CD4-positive, alpha-beta T cell treated with Interleukin-21 for 1 hour (primary cell): ENCODE measurements around the gene CPSF4L.
"Not testable (repeated sequence)": the region's sequence is repeated elsewhere in the genome, so short reads cannot be mapped to it uniquely, and the experiment has no call there.

Source experiments
- DNase-seq: peaks from one replicate; pipeline ENCODE4 v3.0.0-alpha.2; 2020

Gene CPSF4L, protein sequence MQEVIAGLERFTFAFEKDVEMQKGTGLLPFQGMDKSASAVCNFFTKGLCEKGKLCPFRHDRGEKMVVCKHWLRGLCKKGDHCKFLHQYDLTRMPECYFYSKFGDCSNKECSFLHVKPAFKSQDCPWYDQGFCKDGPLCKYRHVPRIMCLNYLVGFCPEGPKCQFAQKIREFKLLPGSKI

DNA sequence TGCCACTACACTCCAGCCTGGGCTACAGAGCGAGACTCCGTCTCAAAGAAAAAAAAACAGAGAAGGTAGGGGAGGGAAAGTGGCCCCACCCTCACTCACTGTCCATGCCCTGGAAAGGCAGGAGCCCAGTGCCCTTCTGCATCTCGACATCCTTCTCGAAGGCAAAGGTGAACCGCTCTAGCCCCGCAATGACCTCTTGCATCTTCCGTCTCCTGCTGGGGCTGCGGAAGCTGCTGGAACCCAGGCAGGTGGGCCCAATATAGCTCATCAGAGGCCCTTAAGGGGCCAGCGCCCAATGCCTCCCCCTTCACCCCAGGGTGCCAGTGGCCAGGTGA lies at the start of gene CPSF4L:
TSS of gene CPSF4L (minus strand) at position 264 of the 335 bp plus-strand sequence. CDS start at position 202, 62 bp downstream.
- no peak for DNase-seq

GRCh38 chr17:73311428-73311780 lies 49.7 kb upstream of the CPSF4L start:
- no peak for DNase-seq

DNA sequence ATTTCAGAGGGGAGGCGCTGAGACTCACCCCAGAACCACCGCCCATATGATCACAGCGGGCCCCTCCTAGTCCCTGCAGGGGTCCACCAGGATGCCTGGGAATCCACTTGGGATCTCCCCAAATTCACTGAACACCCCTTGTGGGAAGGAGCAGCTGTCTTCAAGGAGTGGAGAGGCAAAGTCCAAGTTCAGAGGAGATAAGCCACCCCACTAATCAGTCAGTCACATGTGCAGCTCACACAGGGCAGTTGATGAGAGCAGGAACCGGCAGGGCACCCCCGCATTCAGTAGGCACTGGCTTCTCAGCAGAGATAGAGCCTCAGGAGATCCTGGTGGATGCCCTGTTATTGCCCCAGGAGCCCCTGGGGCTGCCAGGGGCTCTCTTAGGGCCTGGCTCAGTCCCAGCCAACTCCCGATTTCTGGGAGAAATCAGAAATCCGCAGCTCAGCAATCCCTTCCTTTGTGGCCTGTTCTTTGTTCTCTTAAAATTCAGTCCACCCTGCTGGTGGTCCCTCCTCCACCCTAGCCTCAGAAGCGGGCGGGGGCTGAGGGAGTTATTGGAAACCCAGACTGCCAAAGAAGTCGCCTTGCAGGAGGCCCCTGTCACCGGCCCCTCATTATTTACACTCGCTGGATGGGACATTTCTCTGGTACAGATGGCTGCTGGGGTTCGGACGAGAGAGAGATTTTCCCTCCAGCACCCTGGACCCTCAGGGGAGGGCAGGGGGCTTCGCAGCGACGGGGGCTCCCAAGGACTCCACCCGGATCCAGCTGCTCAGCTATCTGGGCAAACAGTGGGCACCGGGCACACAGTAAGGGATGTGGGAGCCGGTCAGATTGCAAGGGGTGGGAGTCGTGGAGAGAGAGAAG lies 48.3 kb upstream of the CPSF4L start:
- no peak for DNase-seq

GRCh38 chr17:73308959-73309358 lies 47.3 kb upstream of the CPSF4L start:
- DNase-seq, result not testable (repeated sequence)

DNA sequence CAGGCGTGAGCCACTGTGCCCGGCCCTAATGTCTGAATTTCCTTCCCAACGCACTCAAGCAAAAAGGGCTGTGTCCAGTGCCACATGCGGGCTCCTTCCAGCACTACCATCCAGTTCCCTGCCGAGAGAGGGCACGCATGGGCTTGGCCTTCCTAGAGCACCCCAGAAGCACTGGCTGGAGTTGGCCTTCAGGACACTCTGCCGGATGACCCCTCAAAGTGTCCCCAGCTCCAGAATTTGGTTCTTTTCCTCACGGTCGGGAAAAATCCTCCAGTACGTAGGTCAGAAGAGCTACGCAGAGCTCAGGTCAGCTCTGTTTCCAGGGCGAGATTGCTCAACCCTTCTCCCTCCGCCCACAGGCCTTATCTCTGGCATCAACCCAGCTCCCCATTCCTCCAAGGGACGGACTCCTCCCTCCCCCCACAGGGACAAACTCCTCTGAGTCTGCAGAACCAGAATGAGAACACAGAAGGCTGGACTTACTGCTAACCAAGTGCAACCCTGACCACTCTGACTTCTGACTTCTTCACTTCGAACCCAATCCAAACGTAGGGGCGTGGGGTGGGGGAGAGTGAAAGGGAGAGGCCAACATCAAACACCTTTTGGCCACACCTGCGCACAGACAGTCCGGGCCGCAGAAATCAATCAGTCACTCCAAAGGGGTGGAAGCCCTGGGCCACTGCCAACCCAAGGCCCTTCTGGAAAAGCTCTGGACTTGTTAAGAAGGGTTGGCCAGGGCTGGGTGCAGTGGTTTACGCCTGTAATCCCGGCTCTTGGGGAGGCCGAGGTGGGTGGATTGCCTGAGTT lies 46.5 kb upstream of the CPSF4L start:
- no peak for DNase-seq

DNA sequence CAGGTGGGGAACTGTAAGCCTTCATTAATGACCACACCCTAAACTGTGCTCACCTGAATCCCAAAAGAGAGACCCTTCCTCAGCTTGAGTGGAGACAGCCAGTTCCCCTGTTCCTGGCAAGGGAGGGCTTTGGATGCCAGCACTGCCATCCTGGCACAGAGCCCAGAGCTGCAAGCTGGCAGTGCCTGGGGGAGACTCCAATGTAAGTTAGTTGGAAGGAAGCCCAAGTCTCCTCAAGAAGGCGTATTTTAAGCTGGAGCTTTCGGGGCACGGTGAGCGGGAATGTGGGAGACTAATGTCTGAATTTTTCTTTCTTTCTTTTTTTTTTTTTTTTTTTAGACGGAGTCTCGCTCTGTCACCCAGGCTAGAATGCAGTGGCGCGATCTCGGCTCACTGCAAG lies 45.5 kb upstream of the CPSF4L start:
- no peak for DNase-seq

- no peak for DNase-seq
Measured at GRCh38 chr17:73305845-73306836, 44.5 kb upstream of the CPSF4L start.

DNA sequence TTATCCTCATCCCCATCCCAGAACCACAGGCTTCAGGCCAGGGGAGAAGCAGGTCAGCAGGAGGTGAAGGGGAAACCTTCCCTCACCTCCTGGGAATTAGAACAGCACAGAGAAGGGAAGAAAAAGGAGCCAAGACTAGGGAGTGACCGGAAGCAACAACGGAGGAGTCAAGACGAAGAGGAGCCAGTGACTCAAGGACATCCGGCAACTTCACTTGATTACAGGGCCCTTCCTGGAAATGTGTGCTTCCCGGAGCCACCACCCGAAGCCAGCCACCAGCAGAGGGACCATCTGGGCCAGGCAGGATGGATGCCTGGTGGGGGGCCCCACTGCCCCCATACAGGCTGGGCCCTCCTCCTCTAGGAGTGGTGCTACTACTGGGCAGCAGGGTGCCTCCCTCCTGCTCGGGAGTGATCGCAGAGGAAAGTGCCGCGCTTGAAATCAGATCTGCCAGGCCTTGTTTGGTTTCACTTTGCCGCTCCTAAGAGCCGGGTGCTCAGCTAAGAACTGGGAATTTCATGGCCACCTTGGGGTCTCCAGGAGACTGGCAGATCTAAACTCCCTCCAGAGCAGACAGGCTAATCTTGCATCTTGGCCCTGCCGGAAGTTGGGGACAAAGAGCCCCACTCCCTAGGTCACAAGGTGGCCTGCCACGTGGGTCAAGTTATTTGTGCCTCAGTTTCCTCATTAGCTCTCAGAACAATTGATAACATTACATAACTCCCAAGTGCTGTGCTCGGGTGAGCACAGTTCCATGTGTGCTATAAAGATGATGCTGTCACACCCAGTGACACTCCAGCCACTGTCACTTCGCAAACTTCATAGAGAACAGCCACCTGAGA lies 43.5 kb upstream of the CPSF4L start:
- DNase-seq, result no peak

DNA sequence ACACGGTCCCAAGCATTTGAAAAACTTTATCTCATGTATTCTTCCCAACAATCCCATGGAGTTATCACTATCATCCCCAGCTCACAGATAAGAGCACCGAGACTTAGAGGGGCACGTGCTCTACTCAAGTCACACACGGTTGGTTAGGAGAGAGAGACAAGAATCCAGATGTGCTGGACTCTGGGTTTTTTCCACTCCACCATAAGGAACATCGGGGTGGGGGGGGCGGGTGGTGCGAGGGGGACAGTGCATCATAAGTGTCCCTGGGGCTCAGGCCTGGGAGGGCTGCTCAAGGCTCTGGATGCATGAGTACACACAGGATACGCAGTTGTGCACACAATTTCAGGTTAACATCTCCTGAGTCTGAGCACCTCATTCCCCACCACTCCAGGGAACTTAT lies 42.8 kb upstream of the CPSF4L start:
- DNase-seq, result no peak

DNA sequence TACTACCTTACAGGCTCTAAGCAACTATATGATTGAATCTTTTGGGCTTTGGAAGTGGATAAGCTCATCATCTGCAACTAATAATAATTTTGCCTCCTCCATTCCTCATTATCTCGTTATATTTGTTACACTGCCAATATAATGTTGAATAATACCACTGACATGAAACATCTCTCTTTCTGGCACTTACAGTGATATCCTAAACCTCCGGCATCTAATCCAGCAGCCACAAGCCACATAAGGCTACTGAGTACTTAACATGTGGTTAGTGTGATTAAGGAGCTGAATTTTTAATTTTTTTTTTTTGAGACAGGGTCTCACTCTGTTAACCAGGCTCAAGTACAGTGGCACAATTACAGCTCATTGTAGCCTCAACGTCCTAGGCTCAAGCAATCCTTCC lies 40.5 kb upstream of the CPSF4L start:
- DNase-seq, result no peak

- no peak for DNase-seq
Measured at GRCh38 chr17:73301369-73301768, 39.7 kb upstream of the CPSF4L start.

- no peak for DNase-seq
Measured at GRCh38 chr17:73300392-73300791, 38.7 kb upstream of the CPSF4L start.

- DNase-seq, result no peak
Measured at GRCh38 chr17:73297934-73298861, 36.5 kb upstream of the CPSF4L start.

DNA sequence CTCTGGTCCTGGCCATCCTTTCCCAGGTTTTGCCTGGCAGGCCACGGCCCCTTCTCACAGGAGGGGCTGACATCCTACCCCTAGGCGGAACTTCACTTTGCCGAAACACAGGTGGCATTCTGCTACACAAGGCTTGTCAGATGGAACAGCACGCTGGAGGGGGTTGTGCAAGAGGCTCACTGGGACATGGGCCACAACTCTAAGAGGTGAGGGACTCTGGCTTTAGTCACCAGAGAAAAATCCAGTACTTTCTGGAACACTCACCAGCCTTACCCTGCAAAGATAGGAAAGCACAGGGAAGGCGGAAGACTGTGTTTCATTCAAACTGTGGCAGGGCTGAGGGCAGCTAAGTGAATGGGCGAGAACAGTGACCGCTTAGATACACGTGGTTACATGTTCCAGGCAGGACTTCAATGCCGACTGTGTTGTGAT lies 31.8 kb upstream of the CPSF4L start:
- DNase-seq, result no peak

DNA sequence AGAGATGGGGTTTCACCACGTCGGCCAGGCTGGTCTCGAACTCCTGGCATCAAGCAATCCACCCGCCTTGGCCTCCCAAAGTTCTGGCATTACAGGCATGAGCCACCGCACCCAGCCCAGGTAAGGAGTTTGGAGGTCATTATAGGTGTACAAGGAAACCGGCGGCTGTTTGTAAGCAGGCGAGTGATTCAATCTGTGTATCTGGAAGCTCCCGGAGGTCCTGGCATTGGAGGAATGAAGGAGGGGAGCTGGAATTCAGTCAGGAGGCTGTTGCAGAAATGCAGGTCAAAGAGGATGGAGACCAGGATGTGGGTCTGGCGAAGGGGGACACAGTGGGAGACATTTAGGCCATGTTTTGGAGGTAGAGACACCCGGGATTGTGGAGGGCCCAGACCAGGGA lies 31.4 kb upstream of the CPSF4L start:
- DNase-seq, result no peak

DNA sequence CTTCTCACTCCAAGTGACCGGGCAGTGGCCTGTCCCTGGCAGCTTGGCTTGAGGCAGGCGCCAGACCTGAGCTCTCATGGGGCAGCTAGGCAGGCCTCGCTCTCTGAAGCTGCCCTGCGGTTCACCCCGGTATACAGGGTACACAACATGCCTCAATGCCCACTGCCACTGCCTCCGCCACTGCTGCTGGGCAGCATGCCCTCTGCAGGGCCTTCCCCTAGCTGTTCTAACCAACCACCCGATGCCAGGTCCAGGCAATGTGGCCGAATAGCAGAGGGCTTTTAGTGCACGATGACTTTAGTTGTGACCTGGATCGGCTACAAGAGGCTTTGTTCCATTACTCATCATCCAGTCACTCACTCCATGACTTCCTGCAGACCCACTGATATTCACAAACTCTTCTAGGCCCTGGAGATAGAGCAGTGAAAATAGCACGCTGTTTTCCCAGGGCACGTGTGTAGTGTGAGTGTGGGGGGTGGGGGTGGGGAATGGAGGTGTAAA lies 30.4 kb upstream of the CPSF4L start:
- DNase-seq, result no peak

GRCh38 chr17:73291260-73291801 lies 29.7 kb upstream of the CPSF4L start:
- peak; percentile 5 for DNase-seq

DNA sequence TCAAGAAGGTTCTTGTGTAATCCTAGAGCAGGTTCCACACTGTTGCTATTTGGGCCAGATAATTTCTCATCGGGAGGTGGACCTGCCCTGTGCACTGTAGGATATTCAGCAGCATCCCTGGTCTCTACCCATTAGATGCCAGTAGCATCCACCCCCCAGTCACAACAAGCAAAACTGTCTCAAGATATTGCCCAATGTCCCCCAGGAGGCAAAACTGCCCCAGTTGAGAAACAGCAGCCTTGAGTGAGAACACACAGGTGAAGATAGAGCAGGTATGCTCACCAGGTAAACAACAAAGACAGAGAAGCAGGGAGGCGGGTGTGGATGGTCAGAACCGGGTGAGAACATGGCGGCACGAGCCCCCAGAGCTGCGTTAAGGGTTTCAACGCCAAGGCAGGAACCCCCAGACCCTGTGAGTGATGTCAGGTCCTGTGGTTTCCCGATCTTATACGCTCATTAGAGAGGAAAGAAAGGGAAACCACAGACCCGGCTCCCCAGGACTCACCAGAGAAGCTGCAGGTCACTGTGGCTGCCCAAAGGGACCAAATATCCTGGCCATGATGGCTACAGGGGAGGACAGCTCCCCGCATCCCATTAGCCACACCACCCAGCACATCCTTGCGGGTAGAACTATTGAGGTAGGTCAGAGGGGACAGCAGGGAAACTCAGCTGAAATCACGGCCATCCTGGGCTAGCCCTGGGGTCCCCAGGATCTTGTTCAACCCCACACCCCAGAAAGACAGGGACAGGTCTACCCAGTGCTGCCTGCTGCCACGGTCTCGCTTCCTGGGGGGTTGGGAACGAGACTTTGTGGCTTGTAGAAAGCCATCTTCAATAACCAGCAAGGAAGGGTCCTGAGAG lies 28.9 kb upstream of the CPSF4L start:
- no peak for DNase-seq
